Stimulated activated CD8-positive, alpha-beta memory T cell treated with anti-CD3 and anti-CD28 coated beads, Interleukin-4, amount 100 ng/mL, for 4 hours (primary cell): Measurements from ENCODE around the gene IQCM.

Experiments
- DNase-seq, 2 donors: peaks; one replicate each; pipeline ENCODE4 v3.0.0-alpha.2; 2020; ENCODE audit warnings: low read depth in 2 of 2, low spot score in 1 of 2

IQCM gene

GRCh38 chr4:149713031-149713430 is 102.6 kb downstream of the IQCM start:
- DNase-seq: no peak

GRCh38 chr4:149711593-149712365 is 103.9 kb downstream of the IQCM start:
- DNase-seq: no peak

- no peak for DNase-seq
Measured at GRCh38 chr4:149709640-149710039, 106.0 kb downstream of the IQCM start.

GRCh38 chr4:149708513-149709130 is 107.0 kb downstream of the IQCM start:
- no peak for DNase-seq

- no peak for DNase-seq
Measured at GRCh38 chr4:149707862-149708261, 107.8 kb downstream of the IQCM start.

GRCh38 chr4:149706942-149707341 is 108.7 kb downstream of the IQCM start:
- DNase-seq: no peak

GRCh38 chr4:149702414-149703293 is 113.0 kb downstream of the IQCM start:
- no peak for DNase-seq

GRCh38 chr4:149701435-149702156 is 114.0 kb downstream of the IQCM start:
- DNase-seq: no peak

GRCh38 chr4:149700272-149700671 is 115.4 kb downstream of the IQCM start:
- DNase-seq: no peak

GRCh38 chr4:149699642-149700041 is 116.0 kb downstream of the IQCM start:
- DNase-seq: no peak

GRCh38 chr4:149690726-149691125 is 124.9 kb downstream of the IQCM start:
- no peak for DNase-seq

- DNase-seq: no peak
Measured at GRCh38 chr4:149684516-149684915, 131.1 kb downstream of the IQCM start.

GRCh38 chr4:149676076-149676475 is 139.6 kb downstream of the IQCM start:
- no peak for DNase-seq

GRCh38 chr4:149645790-149646189 is 169.9 kb downstream of the IQCM start:
- no peak for DNase-seq

- no peak for DNase-seq
Measured at GRCh38 chr4:149638073-149638472, 177.6 kb downstream of the IQCM start.

GRCh38 chr4:149634368-149634767 is 181.3 kb downstream of the IQCM start:
- no peak for DNase-seq

- DNase-seq: no peak
Measured at GRCh38 chr4:149631629-149632028, 184.0 kb downstream of the IQCM start.

- DNase-seq: no peak
Measured at GRCh38 chr4:149630064-149630463, 185.6 kb downstream of the IQCM start.

GRCh38 chr4:149605601-149606378 is 209.9 kb downstream of the IQCM start:
- DNase-seq: no peak

GRCh38 chr4:149604827-149605226 is 210.8 kb downstream of the IQCM start:
- no peak for DNase-seq
